Panc1 (cell line): Measurements from ENCODE around the gene PTGES. TPM values are rescaled to one million over a fixed set of nuclear protein-coding genes. Genes with fewer than 3 reads are reported as not detected.
"Not testable (repeated sequence)": the region's sequence is repeated elsewhere in the genome, so short reads cannot be mapped to it uniquely, and the experiment has no call there.

Experiments
- ATAC-seq: fragments of 200-7000 bp; cut with Tn5 transposase; 2 replicates; pipeline ENCODE4 v1.9.1; 2020; ENCODE audit warnings: mild to moderate bottlenecking, moderate library complexity
- BruUV-seq: library from RNA; stranded (reverse); fragments of 400-500 nt; replicated peaks from 2 replicates; lab custom pipeline; 2021; lab: Mats Ljungman, UMichigan
- CTCF ChIA-PET: fragments of 300-600 bp; sonication (Branson Sonifier 250); formaldehyde crosslinking; loops from one replicate; lab custom pipeline; 2022; ENCODE audit warnings: antibody characterized with exemption; lab: Charles Lee
- POLR2A ChIA-PET: fragments of 300-600 bp; sonication (Branson Sonifier 250); formaldehyde crosslinking; loops from one replicate; lab custom pipeline; 2022; ENCODE audit warnings: antibody characterized with exemption; lab: Charles Lee
- DNase-seq: peaks from one replicate; pipeline ENCODE4 v3.0.0-alpha.2; 2010; ENCODE audit warnings: low read depth, low spot score
- H3K27ac ChIP-seq: 2 replicates; pipeline ENCODE4 v1.5.1; 2011; ENCODE audit warnings: mild to moderate bottlenecking, low read length, inconsistent platforms
- H3K27me3 ChIP-seq: fragments of 200-500 bp; sonication (Bioruptor generic); 2 replicates; pipeline ENCODE4 v1.6.0; 2014; ENCODE audit warnings: low read length, inconsistent platforms; ENCODE audit not compliant: control insufficient read depth, insufficient read depth
- H3K36me3 ChIP-seq: fragments of 200-500 bp; sonication (Bioruptor generic); 2 replicates; pipeline ENCODE4 v1.5.1; 2014; ENCODE audit warnings: inconsistent platforms, mild to moderate bottlenecking, low read length, moderate library complexity; ENCODE audit not compliant: control insufficient read depth, insufficient read depth
- H3K4me1 ChIP-seq: 2 replicates; pipeline ENCODE4 v1.5.1; 2011; ENCODE audit warnings: inconsistent platforms, mild to moderate bottlenecking, low read length, moderate library complexity; ENCODE audit not compliant: control insufficient read depth, insufficient read depth
- H3K4me3 ChIP-seq, 2 experiments: 2 replicates each; pipeline ENCODE4 v1.5.1; 2011 to 2012; ENCODE audit warnings: low read depth in 2 of 2, low read length in 2 of 2, mild to moderate bottlenecking in 2 of 2, inconsistent platforms in 1 of 2, moderate library complexity in 1 of 2
- H3K9me3 ChIP-seq: fragments of 200-500 bp; sonication (Bioruptor generic); 2 replicates; pipeline ENCODE4 v1.5.1; 2014; ENCODE audit warnings: low read depth, mild to moderate bottlenecking, inconsistent platforms, low read length, moderate library complexity; ENCODE audit not compliant: control insufficient read depth, insufficient read depth
- CTCF ChIP-seq: fragments of 450-650 bp; IDR thresholded peaks from 2 replicates; pipeline ENCODE4 v1.5.1; 2017; ENCODE audit warnings: mild to moderate bottlenecking
- POLR2AphosphoS5 ChIP-seq: IDR thresholded peaks from 2 replicates; pipeline ENCODE4 v1.6.1; 2012; ENCODE audit warnings: mild to moderate bottlenecking, low read depth, low read length, moderate library complexity
- REST ChIP-seq, 2 experiments: IDR thresholded peaks; 2 replicates each; pipeline ENCODE4 v1.6.1; 2011 to 2012; ENCODE audit warnings: low read depth in 2 of 2, control low read depth in 1 of 2, low read length in 1 of 2, mild to moderate bottlenecking in 1 of 2, moderate library complexity in 1 of 2; ENCODE audit not compliant: insufficient read depth in 1 of 2
- SIN3A ChIP-seq: IDR thresholded peaks from 2 replicates; pipeline ENCODE4 v1.6.1; 2012; ENCODE audit warnings: low read depth, mild to moderate bottlenecking, low read length, moderate library complexity, borderline replicate concordance; ENCODE audit not compliant: insufficient read depth
- TCF7L2 ChIP-seq: IDR thresholded peaks from 2 replicates; pipeline ENCODE4 v1.6.1; 2011; ENCODE audit warnings: mild to moderate bottlenecking, low read depth, low read length, inconsistent platforms
- in situ Hi-C: cut with HindIII; loops from 2 replicates; pipeline ENCODE4 v1.10.0; 2016; ENCODE audit warnings: low sequenced_read_pairs, low pct_unique_long_range_greater_than_20kb
- intact Hi-C: fragments of 100-400 bp; cut with micrococcal nuclease; formaldehyde crosslinking; loops from one replicate; pipeline ENCODE4 v1.10.0; 2022; ENCODE audit not compliant: unreplicated experiment
- total RNA-seq: library from RNA; stranded (reverse); gene quantifications from one replicate; pipeline ENCODE4 v1.2.1, GENCODE V29; 2021; ENCODE audit not compliant: unreplicated experiment

The PTGES gene
- total RNA-seq, 1 experiment from 2014 or later = 1.1 TPM

- ATAC-seq (no peak), DNase-seq (no peak)
- Histone ChIP-seq H3K27ac (no peak overlapping the region), H3K27me3 (no peaks in the 10 kb centered on the region), H3K4me1 (peaks cover 2% of the 10 kb centered on the region), H3K9me3 (no peaks in the 10 kb centered on the region), H3K36me3 (no peaks in the 10 kb centered on the region; the same call in 1 of the 2 replicates), H3K4me3 (no peak overlapping the region)
- ChIA-PET CTCF (no interaction called here), POLR2A (no interaction called here)
- intact Hi-C loops = no loop called here
- no peak for TF ChIP-seq REST (IDR thresholded peaks at IDR 0.05; ENCODE audit: insufficient read depth in 1 of 2, low read depth in 2 of 2, low read length in 1 of 2)
- TF ChIP-seq TCF7L2 = no peak
- TF ChIP-seq SIN3A = no peak
- TF ChIP-seq CTCF = no peak
- no peak for TF ChIP-seq POLR2AphosphoS5
- in situ Hi-C loops = no loop called here
- no TSS peak for BruUV-seq
Measured at GRCh38 chr9:129798973-129799372, 46.1 kb upstream of the PTGES start.

- POLR2A ChIA-PET, H3K27ac ChIP-seq, intact Hi-C loops, H3K4me3 ChIP-seq, BruUV-seq, H3K27me3 ChIP-seq, DNase-seq, ATAC-seq, H3K4me1 ChIP-seq, H3K9me3 ChIP-seq, H3K36me3 ChIP-seq, in situ Hi-C loops: not testable (repeated sequence)
- CTCF ChIA-PET = interaction anchor here (0.5 kb wide), 1 partner anchor 971 kb away, joined by 3 read pairs; no protein-coding TSS in a partner anchor
Measured at GRCh38 chr9:129796029-129796428, 43.2 kb upstream of the PTGES start.

- POLR2A ChIA-PET = no interaction called here
- Histone ChIP-seq H3K9me3 (no peaks in the 10 kb centered on the region), H3K36me3 (no peaks in the 10 kb centered on the region), H3K27ac (no peak overlapping the region), H3K4me1 (no peaks in the 10 kb centered on the region), H3K4me3 (no peak overlapping the region), H3K27me3 (no peaks in the 10 kb centered on the region)
- BruUV-seq = no TSS peak
- TF ChIP-seq TCF7L2 (no peak), REST (IDR thresholded peaks at IDR 0.05; ENCODE audit: insufficient read depth in 1 of 2, low read depth in 2 of 2, low read length in 1 of 2) (no peak), POLR2AphosphoS5 (no peak)
- ATAC-seq = no peak
- intact Hi-C loops = no loop called here
- no peak for DNase-seq
- CTCF ChIA-PET = no interaction called here
- in situ Hi-C loops = no loop called here
Measured at GRCh38 chr9:129794549-129794948, 41.7 kb upstream of the PTGES start.
